ENCODE data around the gene TMOD4. TPM values are rescaled to one million over a fixed set of nuclear protein-coding genes. Genes with fewer than 3 reads are reported as not detected.

TMOD4 gene
- total and polyA plus RNA-seq, 2 of the 13 experiments (the other 11 are each of a cell fraction or from before 2014, with no cell fraction given) = 0.66 TPM; not detected in 1

- DNase-seq (ENCODE audit: low spot score) (peak; percentile 97), FAIRE-seq (peak; percentile 99), ATAC-seq (peak; percentile 94)
- no peaks in the 10 kb centered on the region for H4K20me1 ChIP-seq (ENCODE audit: insufficient read depth, low read length)
- peak within 1 kb of the TSS; percentile 91 to 94 (median 93) for H3K4me3 ChIP-seq (replicated peaks in 1 of 3; ENCODE audit: insufficient read depth in 1 of 3, low read depth in 2 of 3, low read length in 3 of 3)
- H3K27me3 ChIP-seq (ENCODE audit: control insufficient read depth in 1 of 2, insufficient read depth in 2 of 2, low read length in 2 of 2) = peaks cover 0 to 5% of the 10 kb centered on the region in 2 experiments; a peak in 2 of 5 replicates
- peak within 1 kb of the TSS; percentile 94 for H2AFZ ChIP-seq (ENCODE audit: low read length)
- H3K4me2 ChIP-seq (ENCODE audit: low read depth, low read length) = peak within 1 kb of the TSS; percentile 91
- peaks cover 9 to 11% of the 10 kb centered on the region in 2 experiments; a peak in 4 of 5 replicates for H3K36me3 ChIP-seq (replicated peaks in 1 of 2; ENCODE audit: control insufficient read depth in 1 of 2, insufficient read depth in 2 of 2, low read length in 2 of 2)
- H3K27ac ChIP-seq (ENCODE audit: extremely low read length, insufficient read depth, low read length) = peak within 1 kb of the TSS; percentile 85
- in situ Hi-C loops (cut with HindIII; ENCODE audit: extremely low pct_ligation_motif_present, low pct_unique_long_range_greater_than_20kb) = no loop called here
- TSS peak; percentile 88 for BruUV-seq (replicated peaks)
- POLR2A ChIA-PET = interaction anchor here (1.0 to 2.8 kb wide), 7 partner anchors 13 to 206 kb away, joined by 4 to 25 read pairs (median 4); partner anchors contain the start of gene VPS72
- no peaks in the 10 kb centered on the region for H3K9me3 ChIP-seq (ENCODE audit: low read length)
- WGBS (ENCODE audit: low lambda C conversion rate) = 2% methylated on average over 37 of the region's 38 CpGs
- CTCF ChIA-PET (ENCODE audit: low intra/inter-chr PET ratio, low total read pairs) = no interaction called here
- intact Hi-C loops (cut with micrococcal nuclease; ENCODE audit: unreplicated experiment) = no loop called here
- peak within 1 kb of the TSS; percentile 93 for H3K9ac ChIP-seq (ENCODE audit: insufficient read depth, low read depth, low read length)
- H3K79me2 ChIP-seq (ENCODE audit: insufficient read depth, low read length) = peaks cover 17% of the 10 kb centered on the region
- H3K4me1 ChIP-seq (ENCODE audit: insufficient read depth, low read length) = peaks cover 25% of the 10 kb centered on the region
- TF ChIP-seq AFF4 (CRISPR knock-in tag; IDR thresholded peaks at IDR 0.05) (0 out of 2 replicates have a peak, but pooled peaks have one; percentile 24), SRF (IDR thresholded peaks at IDR 0.05; ENCODE audit: low read depth, low read length) (no peak), NFRKB (IDR thresholded peaks at IDR 0.05) (no peak), ZNF44 (CRISPR knock-in tag; IDR thresholded peaks at IDR 0.05) (peak; percentile 95; the same call in 1 of the 2 replicates), RBFOX2 (IDR thresholded peaks at IDR 0.05; ENCODE audit: low read depth, low read length) (no peak), POGK (CRISPR knock-in tag; conservative IDR thresholded peaks at IDR 0.05) (0 out of 2 replicates have a peak, but pooled peaks have one; percentile 60), HMGXB3 (CRISPR knock-in tag; IDR thresholded peaks at IDR 0.05; ENCODE audit: borderline replicate concordance) (peak; percentile 97), ZNF333 (CRISPR knock-in tag; IDR thresholded peaks at IDR 0.05; ENCODE audit: borderline replicate concordance) (no peak), MAFG (CRISPR knock-in tag; IDR thresholded peaks at IDR 0.05) (no peak), MED13 (CRISPR knock-in tag; IDR thresholded peaks at IDR 0.05) (peak; percentile 74; the same call in 1 of the 2 replicates), ZNF790 (CRISPR knock-in tag; IDR thresholded peaks at IDR 0.05; ENCODE audit: borderline replicate concordance) (no peak), FOSL2 (CRISPR knock-in tag; IDR thresholded peaks at IDR 0.05) (peak; percentile 49), ZNF530 (CRISPR knock-in tag; IDR thresholded peaks at IDR 0.05; ENCODE audit: low read depth) (no peak), HDAC2 (CRISPR knock-in tag; IDR thresholded peaks at IDR 0.05) (peak; percentile 84)
Measured at GRCh38 chr1:151165738-151166504, 9.9 kb downstream of the TMOD4 start, which contains the start of the genes LYSMD1 and SCNM1. Gene LYSMD1 (minus strand): TSS chr1:151165902. CDS start chr1:151165258, 644 bp downstream. Gene SCNM1 (plus strand): TSS chr1:151166144. CDS start chr1:151166153, 9 bp downstream.

All from HepG2 (cell line).